GM23248 (cell line): ENCODE measurements around the gene LRRFIP1. TPM values are rescaled to one million over a fixed set of nuclear protein-coding genes. Genes with fewer than 3 reads are reported as not detected.
A peak's percentile ranks its signal among the peaks of the same experiment; 100 is the strongest.
"Not testable (repeated sequence)": the region's sequence is repeated elsewhere in the genome, so short reads cannot be mapped to it uniquely, and the experiment has no call there.

Experiments
- DNase-seq: peaks from one replicate; pipeline ENCODE4 v3.0.0-alpha.2; 2015
- H2AFZ ChIP-seq: fragments of 200-600 bp; sonication (generic); 2 replicates; pipeline ENCODE4 v1.6.1; 2016; ENCODE audit warnings: antibody characterized with exemption
- H3F3A ChIP-seq: fragments of 200-600 bp; sonication (generic); 2 replicates; pipeline ENCODE4 v1.6.1; 2016; ENCODE audit warnings: mild to moderate bottlenecking, antibody characterized with exemption, mixed run types; ENCODE audit not compliant: insufficient read depth
- H3K27ac ChIP-seq: fragments of 200-600 bp; sonication (generic); 2 replicates; pipeline ENCODE4 v1.5.1; 2016; ENCODE audit warnings: mild to moderate bottlenecking
- H3K27me3 ChIP-seq: fragments of 200-600 bp; sonication (generic); replicated peaks from 2 replicates; pipeline ENCODE4 v1.6.1; 2016; ENCODE audit warnings: mild to moderate bottlenecking; ENCODE audit not compliant: insufficient read depth
- H3K36me3 ChIP-seq: fragments of 200-600 bp; sonication (generic); 2 replicates; pipeline ENCODE4 v1.6.1; 2016; ENCODE audit warnings: low read depth, mild to moderate bottlenecking
- H3K4me1 ChIP-seq: fragments of 200-600 bp; sonication (generic); 2 replicates; pipeline ENCODE4 v1.6.1; 2016; ENCODE audit warnings: mild to moderate bottlenecking; ENCODE audit not compliant: insufficient read depth
- H3K4me2 ChIP-seq: fragments of 200-600 bp; sonication (generic); one replicate; pipeline ENCODE4 v1.6.1; 2016; ENCODE audit warnings: mild to moderate bottlenecking; ENCODE audit not compliant: unreplicated experiment
- H3K4me3 ChIP-seq: fragments of 200-600 bp; sonication (generic); 2 replicates; pipeline ENCODE4 v1.5.1; 2016; ENCODE audit warnings: mild to moderate bottlenecking
- H3K79me2 ChIP-seq: fragments of 200-600 bp; sonication (generic); 2 replicates; pipeline ENCODE4 v1.6.1; 2016; ENCODE audit warnings: mild to moderate bottlenecking; ENCODE audit not compliant: insufficient read depth
- H3K9ac ChIP-seq: fragments of 200-600 bp; sonication (generic); 2 replicates; pipeline ENCODE4 v1.6.1; 2016; ENCODE audit warnings: mild to moderate bottlenecking
- H3K9me2 ChIP-seq: fragments of 200-600 bp; sonication (generic); 2 replicates; pipeline ENCODE4 v1.6.1; 2016; ENCODE audit warnings: mixed run types, mild to moderate bottlenecking, moderate library complexity; ENCODE audit not compliant: insufficient read depth
- H3K9me3 ChIP-seq: fragments of 200-600 bp; sonication (generic); one replicate; pipeline ENCODE4 v1.6.1; 2017; ENCODE audit warnings: low read depth
- H4K20me1 ChIP-seq: fragments of 200-600 bp; sonication (generic); 2 replicates; pipeline ENCODE4 v1.6.0; 2016; ENCODE audit not compliant: insufficient read depth
- EZH2 ChIP-seq: fragments of 200-600 bp; sonication (generic); IDR thresholded peaks from 2 replicates; pipeline ENCODE4 v1.6.1; 2018; ENCODE audit warnings: antibody characterized with exemption, mild to moderate bottlenecking; ENCODE audit not compliant: insufficient read depth, poor library complexity, severe bottlenecking
- EZH2phosphoT487 ChIP-seq: fragments of 200-600 bp; sonication (generic); IDR thresholded peaks from 2 replicates; pipeline ENCODE4 v1.6.1; 2018; ENCODE audit warnings: antibody characterized with exemption, moderate library complexity, mild to moderate bottlenecking, low read depth; ENCODE audit not compliant: insufficient read depth
- WGBS, 2 experiments: methylation state at CpG; one replicate each; pipeline ENCODE4 v1.1.6; 2015 to 2017; ENCODE audit warnings: low lambda C conversion rate in 2 of 2, low coverage in 1 of 2; ENCODE audit errors: missing lambda C conversion rate in 2 of 2; 5-methylcytosine and 5-hydroxymethylcytosine counted together
- in situ Hi-C: fragments of 300-500 bp; cut with MboI; formaldehyde crosslinking; loops from 2 replicates; pipeline ENCODE4 v1.15.0; 2020
- polyA plus RNA-seq: library from polyadenylated mRNA; unstranded; fragments of >200 nt; fragmentation: Nextera tagmentation; extraction: Ambion mirVana; gene quantifications from 2 replicates; pipeline ENCODE4 v1.2.1, GENCODE V29; 2016
- total RNA-seq: library from RNA; depleted of rRNA; stranded (reverse); fragments of >200 nt; shearing (Covaris generic); gene quantifications from 2 replicates; pipeline ENCODE4 v1.2.3, GENCODE V29; 2014

The LRRFIP1 gene
- total and polyA plus RNA-seq, 2 experiments from 2014 or later: 84.4 to 159 TPM

- H3K9me3 ChIP-seq: no peaks in the 10 kb centered on the region
- H3K79me2 ChIP-seq: no peaks in the 10 kb centered on the region
- H3K9me2 ChIP-seq: no peaks in the 10 kb centered on the region
- H2AFZ ChIP-seq: peak overlapping the region; percentile 65
- peak overlapping the region; percentile 9; the same call in 1 of the 2 replicates for H3K27ac ChIP-seq
- H3K4me3 ChIP-seq: no peak overlapping the region
- no peaks in the 10 kb centered on the region for H4K20me1 ChIP-seq
- H3F3A ChIP-seq: no peaks in the 10 kb centered on the region
- WGBS, 2 experiments: 41 to 45% methylated on average over 15 of the region's 15 CpGs
- H3K9ac ChIP-seq: peak overlapping the region; percentile 34
- H3K27me3 ChIP-seq: no peaks in the 10 kb centered on the region
- peak; percentile 63 for DNase-seq
- in situ Hi-C loops: no loop called here
- H3K36me3 ChIP-seq: no peaks in the 10 kb centered on the region
- peaks cover 12% of the 10 kb centered on the region for H3K4me1 ChIP-seq
- TF ChIP-seq EZH2: no peak
- H3K4me2 ChIP-seq: peak overlapping the region; percentile 55
These were observed 23.5 kb upstream of the LRRFIP1 start for GRCh38 chr2:237603718-237604362.

- Histone ChIP-seq H3K4me1 (peaks cover 12% of the 10 kb centered on the region), H3K27me3 (no peaks in the 10 kb centered on the region), H3K4me3 (no peak overlapping the region), H3K9me3 (no peaks in the 10 kb centered on the region), H3K79me2 (no peaks in the 10 kb centered on the region), H3K9ac (no peak overlapping the region), H3K4me2 (no peak overlapping the region), H2AFZ (no peak overlapping the region), H3F3A (no peaks in the 10 kb centered on the region), H3K27ac (no peak overlapping the region), H3K9me2 (no peaks in the 10 kb centered on the region), H4K20me1 (no peaks in the 10 kb centered on the region), H3K36me3 (no peaks in the 10 kb centered on the region)
- in situ Hi-C loops: no loop called here
- WGBS, 2 experiments: 82 to 83% methylated on average over 11 of the region's 11 CpGs
- no peak for DNase-seq
- TF ChIP-seq EZH2: no peak
- no peak for TF ChIP-seq EZH2phosphoT487
These were observed 23.0 kb upstream of the LRRFIP1 start for GRCh38 chr2:237604391-237604790.

- Histone ChIP-seq H3K4me3 (no peak overlapping the region), H3K36me3 (no peaks in the 10 kb centered on the region), H4K20me1 (no peaks in the 10 kb centered on the region), H3K4me2 (no peak overlapping the region), H3K9ac (no peak overlapping the region), H3F3A (no peaks in the 10 kb centered on the region), H3K27ac (no peak overlapping the region), H2AFZ (no peak overlapping the region), H3K9me3 (no peaks in the 10 kb centered on the region), H3K9me2 (no peaks in the 10 kb centered on the region), H3K27me3 (no peaks in the 10 kb centered on the region), H3K79me2 (no peaks in the 10 kb centered on the region), H3K4me1 (peaks cover 10% of the 10 kb centered on the region)
- DNase-seq: peak; percentile 45
- in situ Hi-C loops: no loop called here
- TF ChIP-seq EZH2: no peak
- TF ChIP-seq EZH2phosphoT487: no peak
- WGBS, 2 experiments: 86 to 89% methylated on average over 9 of the region's 9 CpGs
These were observed 22.4 kb upstream of the LRRFIP1 start for GRCh38 chr2:237604960-237605359.

- in situ Hi-C loops, H3K4me3 ChIP-seq, H3K4me2 ChIP-seq, H2AFZ ChIP-seq, H3K9ac ChIP-seq, H3K4me1 ChIP-seq, H3K9me3 ChIP-seq, H3K27ac ChIP-seq, H3K9me2 ChIP-seq, H3K36me3 ChIP-seq, H3K27me3 ChIP-seq, H3K79me2 ChIP-seq, H4K20me1 ChIP-seq, H3F3A ChIP-seq, DNase-seq: not testable (repeated sequence)
- 90 to 97% methylated on average over 4 of the region's 4 CpGs for WGBS, 2 experiments
These were observed 20.9 kb upstream of the LRRFIP1 start for GRCh38 chr2:237606522-237606921.
